GM18520 (cell line): ENCODE data around the gene ZNF215.
"Not testable (repeated sequence)": the region's sequence is repeated elsewhere in the genome, so short reads cannot be mapped to it uniquely, and the experiment has no call there.

Experiments used
- ATAC-seq: cut with Tn5 transposase; IDR thresholded peaks from one replicate; pipeline ENCODE4 v1.9.1; 2021; ENCODE audit not compliant: unreplicated experiment

ZNF215 gene

DNA sequence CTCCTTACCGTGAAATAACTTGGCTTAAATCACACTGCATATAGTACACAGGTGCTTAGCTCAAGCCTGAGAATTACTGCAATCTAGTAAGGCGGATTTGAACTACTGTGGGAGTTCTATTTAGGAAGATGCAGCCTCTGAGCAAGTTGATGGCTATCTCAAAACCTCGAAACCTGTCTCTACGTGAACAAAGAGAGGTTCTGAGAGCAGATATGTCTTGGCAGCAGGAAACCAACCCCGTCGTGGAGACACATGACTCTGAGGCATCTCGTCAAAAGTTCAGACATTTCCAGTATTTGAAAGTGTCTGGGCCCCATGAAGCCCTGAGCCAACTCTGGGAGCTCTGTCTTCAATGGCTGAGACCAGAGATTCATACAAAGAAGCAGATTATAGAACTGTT, 5.9 kb downstream of the ZNF215 start:
- ATAC-seq: no peak

DNA sequence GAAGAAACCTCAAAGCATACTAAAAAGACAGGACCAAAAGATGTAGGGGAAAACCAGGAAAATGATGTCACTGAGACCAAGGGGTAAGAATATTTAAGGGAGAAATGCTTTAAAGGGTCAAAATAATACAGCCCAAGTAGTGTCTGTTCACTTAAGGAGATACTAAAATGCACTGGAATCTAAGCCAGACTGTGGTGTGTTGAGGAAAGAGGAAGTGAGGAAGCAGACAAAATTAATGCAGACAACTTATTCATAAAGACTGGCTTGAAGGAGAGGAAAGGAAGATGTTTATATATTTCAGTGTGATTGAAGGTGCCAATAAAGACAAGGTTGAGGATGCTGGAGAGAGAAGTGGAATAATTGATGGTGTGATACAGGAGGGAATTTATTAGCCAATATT, 15.7 kb downstream of the ZNF215 start:
- ATAC-seq: no peak

DNA sequence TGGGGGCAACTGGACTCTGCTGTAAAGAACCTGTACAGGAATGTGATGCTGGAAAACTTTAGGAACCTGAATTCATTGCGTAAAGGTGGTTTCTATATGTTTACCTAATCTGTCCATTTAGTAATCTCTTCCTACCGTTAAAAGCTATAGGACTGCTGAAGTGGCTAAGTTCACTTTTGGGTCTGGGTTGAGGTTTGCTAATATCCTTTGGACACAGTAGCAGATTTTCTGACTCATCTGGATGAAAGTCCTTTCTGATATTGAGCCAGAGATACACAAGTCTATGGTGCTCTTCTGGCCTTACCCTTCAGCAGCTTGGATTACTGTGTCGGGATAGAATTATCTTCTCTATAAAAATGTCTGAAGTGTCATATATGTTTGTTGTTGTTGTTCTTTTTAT, 16.9 kb downstream of the ZNF215 start:
- ATAC-seq: no peak

DNA sequence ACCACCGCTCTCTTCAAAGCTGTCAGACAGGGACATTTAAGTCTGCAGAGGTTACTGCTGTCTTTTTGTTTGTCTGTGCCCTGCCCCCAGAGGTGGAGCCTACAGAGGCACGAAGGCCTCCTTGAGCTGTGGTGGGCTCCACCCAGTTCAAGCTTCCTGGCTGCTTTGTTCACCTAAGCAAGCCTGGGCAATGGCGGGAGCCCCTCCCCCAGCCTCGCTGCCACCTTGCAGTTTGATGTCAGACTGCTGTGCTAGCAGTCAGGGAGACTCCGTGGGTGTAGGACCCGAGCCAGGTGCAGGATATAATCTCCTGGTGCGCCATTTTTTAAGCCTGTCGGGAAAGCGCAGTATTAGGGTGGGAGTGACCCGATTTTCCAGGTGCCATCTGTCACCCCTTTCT, 28.0 kb downstream of the ZNF215 start:
- not testable (repeated sequence) for ATAC-seq

DNA sequence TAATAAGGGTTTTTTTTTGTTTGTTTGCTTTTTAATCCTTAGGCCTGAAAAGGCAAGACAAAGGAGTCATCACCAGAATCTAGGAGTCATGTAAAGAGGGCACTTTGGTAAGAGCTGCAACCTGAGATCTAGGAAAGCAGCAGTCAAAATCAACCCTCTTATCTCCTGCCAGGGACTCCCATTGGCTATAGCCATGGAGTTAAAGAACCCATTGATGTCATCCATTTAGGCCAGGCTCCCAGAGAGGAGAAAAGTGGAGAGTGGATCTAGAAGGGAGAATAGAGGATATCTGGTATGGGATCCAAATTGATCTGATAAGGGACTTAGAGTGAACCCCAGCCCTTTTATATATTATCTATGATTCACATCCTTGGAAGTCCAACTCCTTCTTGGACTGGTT, 35.9 kb downstream of the ZNF215 start:
- no peak for ATAC-seq

DNA sequence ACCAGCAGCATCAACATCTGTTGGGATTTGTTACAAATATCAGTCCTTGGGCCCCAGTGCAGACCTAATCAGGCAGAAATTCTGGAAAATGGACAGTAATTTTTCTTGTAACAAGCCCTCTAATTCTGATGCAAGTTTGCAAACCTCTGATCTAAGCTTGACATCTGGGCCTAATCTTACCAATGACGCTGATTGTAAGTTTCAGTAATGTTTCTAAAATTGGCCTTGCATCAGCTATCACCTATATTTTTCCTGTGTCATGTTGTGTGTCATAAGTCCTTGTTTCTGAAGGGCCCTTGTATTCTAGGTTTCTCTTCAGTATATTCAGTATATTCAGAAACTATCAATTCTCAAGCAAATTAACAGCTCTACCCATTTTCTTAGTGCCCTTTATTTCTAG, 36.4 kb downstream of the ZNF215 start:
- ATAC-seq: no peak

DNA sequence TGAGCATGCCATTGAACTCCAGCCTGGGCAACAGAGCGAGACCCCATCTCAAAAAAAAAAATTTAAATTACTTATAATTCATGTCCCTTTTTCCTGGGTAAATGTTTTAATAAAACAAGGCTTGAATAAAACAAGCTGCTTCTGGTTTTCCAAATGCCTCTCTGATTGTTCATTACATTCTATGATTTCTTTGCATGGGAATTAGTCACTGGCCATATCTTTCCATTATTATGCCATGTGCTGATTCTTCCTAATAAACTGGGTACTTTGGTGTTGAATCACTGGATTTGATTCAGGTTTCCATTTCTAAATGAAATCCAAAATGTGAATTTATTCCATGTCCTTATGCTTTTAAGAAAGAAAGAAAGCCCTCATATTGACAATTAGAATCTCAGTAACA, 42.6 kb downstream of the ZNF215 start:
- no peak for ATAC-seq

DNA sequence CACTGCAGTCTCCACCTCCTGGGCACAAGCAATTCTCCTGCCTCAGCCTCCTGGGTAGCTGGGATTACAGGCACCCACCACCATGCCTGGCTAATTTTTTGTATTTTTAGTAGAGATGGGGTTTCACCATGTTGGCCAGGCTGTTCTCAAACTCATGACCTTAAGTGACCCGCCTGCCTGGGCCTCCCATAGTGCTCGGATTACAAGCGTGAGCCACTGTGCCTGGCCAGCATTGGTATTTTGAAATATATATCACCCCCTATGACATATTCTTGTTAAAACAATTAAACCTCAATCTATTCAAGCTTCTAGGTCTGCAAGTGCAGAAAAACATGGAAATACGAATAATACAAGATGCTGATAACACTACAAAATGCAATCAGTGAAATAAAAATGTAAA, 43.6 kb downstream of the ZNF215 start:
- not testable (repeated sequence) for ATAC-seq

DNA sequence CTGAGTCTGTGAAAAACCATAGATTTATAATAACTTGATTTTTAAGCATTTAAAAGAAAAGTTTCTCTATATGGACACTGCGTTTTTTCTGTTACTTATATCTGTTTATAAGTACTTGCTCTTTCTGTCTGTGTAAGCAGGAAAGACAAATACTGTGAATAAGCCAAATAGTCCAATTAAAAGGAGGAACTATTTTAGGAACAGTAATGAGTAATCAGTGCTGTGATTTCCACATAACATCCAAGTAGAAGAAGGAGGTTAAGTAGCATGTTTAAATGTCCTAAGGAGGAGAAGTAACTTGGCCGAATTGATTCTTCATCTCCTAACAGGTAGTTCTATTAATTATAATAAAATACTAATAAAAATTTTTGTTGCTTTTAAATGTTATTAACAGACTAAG, 53.1 kb downstream of the ZNF215 start:
- no peak for ATAC-seq

DNA sequence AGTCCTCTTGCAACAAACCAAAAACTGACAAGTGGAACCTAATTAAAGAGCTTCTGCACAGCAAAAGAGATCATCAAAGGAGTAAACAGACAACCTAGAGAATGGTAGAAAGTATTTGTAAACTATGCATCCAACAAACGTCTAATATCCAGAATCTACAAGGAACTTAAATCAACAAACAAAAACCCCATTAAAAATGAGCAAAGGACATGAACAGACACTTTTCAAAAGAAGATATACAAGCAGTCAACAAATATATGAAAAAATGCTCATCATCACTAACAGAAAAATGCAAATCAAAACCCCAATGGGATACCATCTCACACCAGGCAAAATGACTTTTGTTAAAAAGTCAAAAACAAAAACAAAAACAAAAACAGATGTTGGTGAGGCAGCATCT, 60.3 kb downstream of the ZNF215 start:
- no peak for ATAC-seq

DNA sequence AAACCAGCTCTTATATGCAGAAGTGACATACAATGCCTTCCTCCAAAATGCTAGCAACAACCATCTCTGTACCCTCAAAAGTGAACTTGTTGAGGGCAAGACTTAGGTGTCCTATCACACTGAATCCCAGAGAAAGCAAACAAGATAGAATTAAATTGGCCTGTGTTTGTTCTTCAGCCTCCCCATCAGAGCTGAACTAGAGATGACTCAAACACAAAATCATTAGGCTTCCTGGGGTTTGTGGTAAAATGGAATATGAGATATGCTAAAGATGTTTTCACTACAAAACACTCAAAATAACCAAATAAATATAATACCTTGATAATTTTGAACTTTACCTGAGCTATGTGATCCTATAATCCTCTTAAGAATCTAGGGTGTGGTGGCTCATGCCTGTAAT, 62.3 kb downstream of the ZNF215 start:
- ATAC-seq: no peak

DNA sequence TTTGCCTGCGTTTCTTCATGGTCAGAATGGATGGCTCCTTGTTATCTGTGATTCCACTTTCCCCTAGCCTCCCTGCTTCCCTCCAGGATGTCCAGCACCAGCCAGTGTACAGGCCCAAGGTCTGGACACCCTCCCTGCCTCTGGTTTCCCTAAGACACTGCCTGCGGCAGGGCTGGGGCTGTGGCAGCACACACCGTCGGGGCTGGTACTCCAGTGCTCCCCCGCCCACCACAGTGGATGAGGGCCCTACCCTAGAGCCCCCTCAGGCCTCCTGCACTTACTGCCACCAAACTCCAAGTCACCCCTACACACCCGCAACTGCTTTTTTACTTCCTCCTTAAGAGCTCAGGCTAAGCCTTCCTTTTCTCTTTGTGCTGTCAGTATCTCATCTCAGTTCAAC, 65.0 kb downstream of the ZNF215 start:
- ATAC-seq: no peak

DNA sequence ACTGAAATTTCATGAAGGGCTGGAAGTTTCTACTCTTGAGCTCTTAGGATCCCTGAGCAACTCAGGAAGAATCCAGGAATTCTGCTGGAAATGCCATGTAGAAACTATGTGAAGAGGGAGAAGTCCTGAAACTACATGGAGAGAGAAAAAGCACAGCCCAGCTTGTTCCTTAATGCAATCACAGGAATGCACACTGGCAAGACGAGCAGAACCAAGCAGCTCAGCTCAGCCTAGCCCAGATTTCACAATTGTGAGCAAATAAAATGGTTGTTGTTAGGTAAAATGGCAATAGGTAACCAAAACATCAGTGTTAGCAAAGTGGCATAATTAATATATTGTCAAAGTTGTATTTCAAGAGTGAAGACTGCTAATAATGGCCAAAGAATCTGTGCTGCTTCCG, 65.8 kb downstream of the ZNF215 start:
- no peak for ATAC-seq

DNA sequence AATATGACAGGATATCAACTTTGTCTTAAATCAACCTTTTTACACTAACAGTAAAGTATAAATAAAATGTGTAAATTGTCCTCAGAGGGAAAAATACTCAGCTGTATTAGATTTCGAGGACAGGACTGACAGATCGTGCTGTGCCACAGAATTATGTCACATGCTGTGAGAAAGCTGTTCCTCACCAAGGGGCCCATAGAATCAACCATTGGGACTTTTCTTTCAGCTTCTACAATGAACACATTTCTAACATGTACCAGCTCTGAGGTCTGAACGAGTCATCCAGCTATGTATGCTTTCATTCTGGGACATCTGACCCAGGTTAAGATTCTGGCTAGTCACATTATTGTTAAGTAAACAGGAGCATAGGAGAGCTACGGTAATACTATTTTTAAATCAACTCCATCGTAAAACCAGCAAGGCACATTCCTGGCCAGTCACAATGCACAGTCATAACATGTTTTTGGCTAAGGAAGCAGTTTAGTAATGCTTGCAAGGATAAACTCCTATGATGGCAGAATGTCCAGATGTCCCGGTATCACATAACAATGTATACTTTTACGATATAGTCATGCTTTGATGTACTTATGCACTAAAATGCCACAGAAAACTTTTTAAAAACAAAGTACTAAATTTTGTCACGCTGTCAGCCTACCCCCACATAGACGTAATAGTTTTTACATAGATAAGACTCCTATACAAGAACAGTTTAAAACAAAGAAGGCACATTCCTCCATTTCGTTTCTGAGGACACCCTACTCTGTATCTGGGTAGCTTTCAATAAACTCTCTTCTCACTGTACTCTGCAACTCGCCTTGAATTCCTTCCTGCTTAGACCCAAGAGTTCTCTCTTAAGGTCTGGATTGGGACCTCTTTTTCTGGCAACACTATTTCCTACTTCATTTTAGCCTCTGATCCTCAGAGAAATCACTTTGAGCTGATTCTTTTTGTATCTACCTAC, 66.5 kb downstream of the ZNF215 start:
- ATAC-seq: no peak

DNA sequence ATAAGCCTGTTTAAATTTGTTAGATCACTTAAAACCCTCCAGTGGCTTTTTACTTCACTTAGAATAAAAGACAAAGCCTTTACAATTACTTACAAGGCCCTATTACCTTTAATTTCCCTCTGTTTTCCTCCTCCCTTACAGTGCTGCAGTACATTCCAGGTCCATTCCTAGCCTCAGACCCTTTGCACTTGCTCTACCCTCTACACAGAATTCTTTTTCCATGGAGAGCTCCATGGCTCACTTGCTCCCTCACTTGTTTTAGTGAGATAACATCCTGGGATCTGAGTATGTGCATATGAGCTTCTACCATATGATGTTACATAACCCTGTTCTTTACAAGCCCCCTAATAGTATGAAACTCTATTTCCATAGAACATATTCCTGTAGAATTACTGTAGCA, 69.5 kb downstream of the ZNF215 start:
- no peak for ATAC-seq

DNA sequence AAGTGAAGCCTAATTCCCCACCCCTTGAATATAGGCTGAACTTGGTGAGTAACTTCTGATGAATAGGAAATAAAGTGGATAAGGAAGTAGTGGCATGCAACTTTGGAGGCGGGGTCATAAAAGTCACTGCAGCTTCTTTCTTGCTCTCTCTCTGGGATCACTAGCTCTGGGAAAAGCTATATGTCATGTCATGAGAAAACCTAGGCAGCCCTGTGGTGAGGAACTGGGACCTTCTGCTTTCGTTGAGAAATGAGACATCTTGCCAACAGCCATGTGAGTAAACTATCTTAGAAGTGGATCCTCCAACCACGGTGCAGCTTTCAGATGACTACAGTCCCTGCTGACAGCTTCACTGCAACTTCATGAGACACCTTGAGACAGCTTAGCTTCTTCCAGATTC, 78.3 kb downstream of the ZNF215 start:
- no peak for ATAC-seq
